ENCODE measurements around the gene IL20.

DNA sequence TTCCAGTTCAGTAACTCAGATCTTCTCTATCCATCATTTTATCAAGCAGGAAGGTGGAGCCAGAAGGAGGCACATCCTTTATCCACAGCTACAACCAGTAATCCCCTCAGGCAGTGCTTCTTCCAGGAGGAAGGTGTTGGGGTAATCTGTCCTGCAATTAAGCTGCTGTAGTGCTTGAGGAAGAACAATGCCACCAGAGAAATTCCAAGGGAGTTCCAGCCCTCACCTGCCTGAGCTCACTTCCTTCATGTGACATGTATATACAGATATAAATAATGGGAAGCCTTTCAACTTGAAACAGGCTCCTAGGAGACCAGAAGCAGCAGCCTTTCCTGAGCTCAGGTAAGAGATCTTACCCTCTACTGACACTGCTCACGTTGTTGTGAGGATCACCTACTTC lies 2.2 kb upstream of the IL20 start:
- TF ChIP-seq, protein P1, sequence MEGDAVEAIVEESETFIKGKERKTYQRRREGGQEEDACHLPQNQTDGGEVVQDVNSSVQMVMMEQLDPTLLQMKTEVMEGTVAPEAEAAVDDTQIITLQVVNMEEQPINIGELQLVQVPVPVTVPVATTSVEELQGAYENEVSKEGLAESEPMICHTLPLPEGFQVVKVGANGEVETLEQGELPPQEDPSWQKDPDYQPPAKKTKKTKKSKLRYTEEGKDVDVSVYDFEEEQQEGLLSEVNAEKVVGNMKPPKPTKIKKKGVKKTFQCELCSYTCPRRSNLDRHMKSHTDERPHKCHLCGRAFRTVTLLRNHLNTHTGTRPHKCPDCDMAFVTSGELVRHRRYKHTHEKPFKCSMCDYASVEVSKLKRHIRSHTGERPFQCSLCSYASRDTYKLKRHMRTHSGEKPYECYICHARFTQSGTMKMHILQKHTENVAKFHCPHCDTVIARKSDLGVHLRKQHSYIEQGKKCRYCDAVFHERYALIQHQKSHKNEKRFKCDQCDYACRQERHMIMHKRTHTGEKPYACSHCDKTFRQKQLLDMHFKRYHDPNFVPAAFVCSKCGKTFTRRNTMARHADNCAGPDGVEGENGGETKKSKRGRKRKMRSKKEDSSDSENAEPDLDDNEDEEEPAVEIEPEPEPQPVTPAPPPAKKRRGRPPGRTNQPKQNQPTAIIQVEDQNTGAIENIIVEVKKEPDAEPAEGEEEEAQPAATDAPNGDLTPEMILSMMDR (tag by site-specific recombination; IDR thresholded peaks at IDR 0.05) = no peak
- no peak for TF ChIP-seq OVOL3 (tag by site-specific recombination; IDR thresholded peaks at IDR 0.05)
- TF ChIP-seq, protein P2, sequence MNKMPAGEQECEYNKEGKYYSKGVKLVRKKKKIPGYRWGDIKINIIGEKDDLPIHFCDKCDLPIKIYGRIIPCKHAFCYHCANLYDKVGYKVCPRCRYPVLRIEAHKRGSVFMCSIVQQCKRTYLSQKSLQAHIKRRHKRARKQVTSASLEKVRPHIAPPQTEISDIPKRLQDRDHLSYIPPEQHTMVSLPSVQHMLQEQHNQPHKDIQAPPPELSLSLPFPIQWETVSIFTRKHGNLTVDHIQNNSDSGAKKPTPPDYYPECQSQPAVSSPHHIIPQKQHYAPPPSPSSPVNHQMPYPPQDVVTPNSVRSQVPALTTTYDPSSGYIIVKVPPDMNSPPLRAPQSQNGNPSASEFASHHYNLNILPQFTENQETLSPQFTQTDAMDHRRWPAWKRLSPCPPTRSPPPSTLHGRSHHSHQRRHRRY (tag by site-specific recombination; IDR thresholded peaks at IDR 0.05) = no peak
- no peak for TF ChIP-seq ZFP37 (tag by site-specific recombination; IDR thresholded peaks at IDR 0.05)
- TF ChIP-seq ZNF146 (tag by site-specific recombination; IDR thresholded peaks at IDR 0.05) = no peak
- no peak for TF ChIP-seq ZNF473 (tag by site-specific recombination; IDR thresholded peaks at IDR 0.05)
- no peak for TF ChIP-seq ZNF747 (tag by site-specific recombination; IDR thresholded peaks at IDR 0.05)
- no peak for TF ChIP-seq ZBTB7A (tag by site-specific recombination; IDR thresholded peaks at IDR 0.05; ENCODE audit: low read depth)
- TF ChIP-seq REPIN1 (tag by site-specific recombination; IDR thresholded peaks at IDR 0.05; ENCODE audit: low read depth) = no peak
- TF ChIP-seq BCL11B (tag by site-specific recombination; IDR thresholded peaks at IDR 0.05; ENCODE audit: low read depth) = no peak
- TF ChIP-seq PBX3 (CRISPR knock-in tag; IDR thresholded peaks at IDR 0.05) = no peak
- no peak for TF ChIP-seq MZF1 (tag by site-specific recombination; IDR thresholded peaks at IDR 0.05; ENCODE audit: borderline replicate concordance)

All from HEK293 (cell line).